HG02870 (cell line): ENCODE measurements around the gene KCNMB2.
A peak's percentile ranks its signal among the peaks of the same experiment; 100 is the strongest.

Experiments used
- ATAC-seq: cut with Tn5 transposase; IDR thresholded peaks from one replicate; pipeline ENCODE4 v1.9.1; 2021; ENCODE audit warnings: mild to moderate bottlenecking, moderate library complexity; ENCODE audit not compliant: unreplicated experiment

The KCNMB2 gene

GRCh38 chr3:178536211-178537079, at the start of gene KCNMB2:
Gene KCNMB2 (plus strand): TSS chr3:178536436.
- ATAC-seq = peak; percentile 29

- no peak for ATAC-seq
Measured at GRCh38 chr3:178486903-178487302, 49.3 kb upstream of the KCNMB2 start.

- no peak for ATAC-seq
Measured at GRCh38 chr3:178487752-178488151, 48.5 kb upstream of the KCNMB2 start.

GRCh38 chr3:178491751-178492150, 44.5 kb upstream of the KCNMB2 start:
- no peak for ATAC-seq

- ATAC-seq = no peak
Measured at GRCh38 chr3:178492491-178492890, 43.7 kb upstream of the KCNMB2 start.

- ATAC-seq = no peak
Measured at GRCh38 chr3:178494386-178494785, 41.9 kb upstream of the KCNMB2 start.

- ATAC-seq = no peak
Measured at GRCh38 chr3:178496911-178497310, 39.3 kb upstream of the KCNMB2 start.

GRCh38 chr3:178498871-178499270, 37.4 kb upstream of the KCNMB2 start:
- no peak for ATAC-seq

- no peak for ATAC-seq
Measured at GRCh38 chr3:178500631-178501030, 35.6 kb upstream of the KCNMB2 start.

GRCh38 chr3:178504128-178504527, 32.1 kb upstream of the KCNMB2 start:
- no peak for ATAC-seq

- no peak for ATAC-seq
Measured at GRCh38 chr3:178505832-178506231, 30.4 kb upstream of the KCNMB2 start.

GRCh38 chr3:178507507-178508442, 28.5 kb upstream of the KCNMB2 start:
- no peak for ATAC-seq

- no peak for ATAC-seq
Measured at GRCh38 chr3:178508443-178508825, 27.8 kb upstream of the KCNMB2 start.

- no peak for ATAC-seq
Measured at GRCh38 chr3:178510496-178510895, 25.7 kb upstream of the KCNMB2 start.

- no peak for ATAC-seq
Measured at GRCh38 chr3:178512647-178513046, 23.6 kb upstream of the KCNMB2 start.

- no peak for ATAC-seq
Measured at GRCh38 chr3:178513546-178514380, 22.5 kb upstream of the KCNMB2 start.

GRCh38 chr3:178514401-178514800, 21.8 kb upstream of the KCNMB2 start:
- no peak for ATAC-seq

- peak; percentile 25 for ATAC-seq
Measured at GRCh38 chr3:178515076-178515744, 21.0 kb upstream of the KCNMB2 start.

- no peak for ATAC-seq
Measured at GRCh38 chr3:178517665-178518334, 18.4 kb upstream of the KCNMB2 start.
